ENCODE results near the gene SH3RF3. TPM values are rescaled to one million over a fixed set of nuclear protein-coding genes. Genes with fewer than 3 reads are reported as not detected.

Gene SH3RF3
- total RNA-seq, 1 experiment from 2014 or later: 1.0 TPM

DNA sequence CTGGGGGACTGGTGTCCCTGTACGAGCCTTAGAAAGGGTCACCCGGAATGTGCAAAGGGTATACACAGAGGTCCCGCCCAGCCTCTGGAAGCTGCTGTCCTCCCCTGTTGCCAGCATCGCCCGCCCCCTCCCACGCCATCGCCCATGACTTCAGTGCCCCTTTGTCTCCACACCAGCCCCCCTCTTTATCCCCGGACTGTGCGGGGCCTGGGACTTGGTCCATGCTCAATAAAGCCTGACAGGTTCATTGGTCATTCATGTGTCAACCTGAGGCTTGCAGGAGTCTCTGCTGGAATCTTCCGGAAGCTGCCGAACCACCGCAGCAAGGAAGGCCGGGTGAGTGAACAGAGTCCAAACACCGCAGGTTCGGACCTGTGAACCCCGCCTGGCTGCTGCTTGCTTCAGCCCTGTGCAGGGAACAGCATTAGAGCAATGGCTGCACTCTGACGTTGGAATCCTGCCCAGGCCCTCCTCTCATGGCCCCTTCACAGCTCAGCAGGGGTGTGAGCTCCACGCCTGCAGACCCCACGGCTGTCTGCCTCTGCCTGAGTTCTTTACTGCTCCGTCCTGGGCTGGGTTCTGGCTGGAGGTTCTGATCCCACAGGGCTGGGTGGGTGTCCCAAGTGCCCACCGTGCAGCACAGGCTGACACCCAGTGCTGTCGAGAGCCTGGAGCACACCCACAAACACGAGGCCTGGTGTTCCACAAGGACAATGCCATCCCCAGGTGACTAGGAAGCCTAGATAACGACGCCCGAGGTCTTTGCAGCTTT lies 388.3 kb downstream of the SH3RF3 start:
- ATAC-seq: no peak
- TF ChIP-seq, protein P1, sequence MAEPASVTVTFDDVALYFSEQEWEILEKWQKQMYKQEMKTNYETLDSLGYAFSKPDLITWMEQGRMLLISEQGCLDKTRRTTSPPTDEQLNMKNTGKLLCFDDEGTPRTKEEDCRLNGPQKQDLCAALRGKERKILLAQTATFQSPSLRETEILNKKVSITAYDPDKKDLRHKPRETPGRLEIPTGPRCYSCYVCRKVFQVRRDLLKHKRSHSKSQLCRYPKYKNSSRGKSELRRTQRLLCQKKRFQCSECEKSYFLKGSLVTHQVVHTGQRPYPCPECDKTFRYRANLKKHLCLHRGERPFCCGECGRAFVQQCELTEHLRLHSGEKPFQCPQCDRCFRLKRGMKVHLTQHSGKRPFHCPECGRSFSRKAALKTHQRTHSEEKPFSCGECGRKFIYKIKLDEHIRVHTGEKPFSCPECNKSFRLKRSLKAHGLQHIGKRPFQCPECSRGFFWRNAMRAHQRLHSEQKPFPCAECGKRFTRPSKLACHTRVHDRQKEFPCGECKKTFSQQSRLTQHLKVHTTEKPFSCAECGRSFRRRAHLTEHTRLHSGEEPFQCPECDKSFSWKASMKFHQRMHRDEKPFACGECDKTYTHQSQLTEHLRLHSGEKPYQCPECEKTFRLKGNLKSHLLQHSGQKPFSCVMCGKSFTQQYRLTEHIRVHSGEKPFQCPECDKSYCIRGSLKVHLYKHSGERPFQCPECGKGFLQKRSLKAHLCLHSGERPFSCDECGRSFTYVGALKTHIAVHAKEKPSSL (CRISPR knock-in tag; conservative IDR thresholded peaks at IDR 0.05): no peak
- TF ChIP-seq NFE2L1 (CRISPR knock-in tag; IDR thresholded peaks at IDR 0.05): no peak
- no peak for TF ChIP-seq ZNF423 (CRISPR knock-in tag; IDR thresholded peaks at IDR 0.05)
- no peak for TF ChIP-seq CBFB (CRISPR knock-in tag; IDR thresholded peaks at IDR 0.05; ENCODE audit: low read depth)
- TF ChIP-seq, protein P2, sequence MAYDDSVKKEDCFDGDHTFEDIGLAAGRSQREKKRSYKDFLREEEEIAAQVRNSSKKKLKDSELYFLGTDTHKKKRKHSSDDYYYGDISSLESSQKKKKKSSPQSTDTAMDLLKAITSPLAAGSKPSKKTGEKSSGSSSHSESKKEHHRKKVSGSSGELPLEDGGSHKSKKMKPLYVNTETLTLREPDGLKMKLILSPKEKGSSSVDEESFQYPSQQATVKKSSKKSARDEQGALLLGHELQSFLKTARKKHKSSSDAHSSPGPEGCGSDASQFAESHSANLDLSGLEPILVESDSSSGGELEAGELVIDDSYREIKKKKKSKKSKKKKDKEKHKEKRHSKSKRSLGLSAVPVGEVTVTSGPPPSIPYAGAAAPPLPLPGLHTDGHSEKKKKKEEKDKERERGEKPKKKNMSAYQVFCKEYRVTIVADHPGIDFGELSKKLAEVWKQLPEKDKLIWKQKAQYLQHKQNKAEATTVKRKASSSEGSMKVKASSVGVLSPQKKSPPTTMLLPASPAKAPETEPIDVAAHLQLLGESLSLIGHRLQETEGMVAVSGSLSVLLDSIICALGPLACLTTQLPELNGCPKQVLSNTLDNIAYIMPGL (CRISPR knock-in tag; IDR thresholded peaks at IDR 0.05): no peak
- no peak for TF ChIP-seq ZNF396 (CRISPR knock-in tag; IDR thresholded peaks at IDR 0.05; ENCODE audit: borderline replicate concordance)
- TF ChIP-seq ESRRA (CRISPR knock-in tag; IDR thresholded peaks at IDR 0.05; ENCODE audit: borderline replicate concordance): no peak
- ChIA-PET POLR2A (no interaction called here), CTCF (interaction anchor here (1.0 to 2.5 kb wide), 5 partner anchors 18 to 219 kb away, joined by 3 to 14 read pairs (median 4); no protein-coding TSS in a partner anchor)
- DNase-seq (ENCODE audit: low spot score): no peak
- no peak overlapping the region for H3K4me3 Mint-ChIP-seq
- H3K36me3 Mint-ChIP-seq: no peaks in the 10 kb centered on the region
- H3K27ac Mint-ChIP-seq: no peak overlapping the region
- peaks cover 3% of the 10 kb centered on the region; the same call in 1 of the 2 replicates for H3K4me1 Mint-ChIP-seq
- no peaks in the 10 kb centered on the region for H3K27me3 Mint-ChIP-seq (ENCODE audit: low read depth)
- H3K9me3 Mint-ChIP-seq: no peaks in the 10 kb centered on the region

DNA sequence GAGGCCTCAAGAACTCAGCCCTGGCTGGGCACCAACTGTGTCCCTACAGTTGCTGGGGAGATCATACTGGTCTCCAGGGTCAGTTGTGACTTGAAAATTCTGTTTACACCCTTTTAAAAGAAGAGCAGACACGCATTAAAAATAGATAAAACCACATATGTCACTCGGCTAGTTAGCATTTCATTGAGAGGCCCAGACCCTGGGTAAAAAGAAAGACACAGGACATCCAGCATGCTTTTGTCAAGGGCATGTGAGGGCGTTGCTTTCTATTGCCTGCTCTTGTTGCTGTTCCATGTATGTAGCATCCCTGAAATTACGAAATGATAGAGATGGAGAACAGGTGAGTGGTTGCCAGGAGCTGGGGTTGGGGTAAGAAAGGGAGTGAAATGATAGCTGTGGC lies 390.5 kb downstream of the SH3RF3 start:
- ChIA-PET CTCF (no interaction called here), POLR2A (no interaction called here)
- Mint-ChIP-seq H3K4me3 (no peak overlapping the region), H3K36me3 (no peaks in the 10 kb centered on the region), H3K27ac (no peak overlapping the region), H3K9me3 (no peaks in the 10 kb centered on the region), H3K27me3 (ENCODE audit: low read depth) (no peaks in the 10 kb centered on the region), H3K4me1 (peaks cover 3% of the 10 kb centered on the region; the same call in 1 of the 2 replicates)
- TF ChIP-seq, protein P3, sequence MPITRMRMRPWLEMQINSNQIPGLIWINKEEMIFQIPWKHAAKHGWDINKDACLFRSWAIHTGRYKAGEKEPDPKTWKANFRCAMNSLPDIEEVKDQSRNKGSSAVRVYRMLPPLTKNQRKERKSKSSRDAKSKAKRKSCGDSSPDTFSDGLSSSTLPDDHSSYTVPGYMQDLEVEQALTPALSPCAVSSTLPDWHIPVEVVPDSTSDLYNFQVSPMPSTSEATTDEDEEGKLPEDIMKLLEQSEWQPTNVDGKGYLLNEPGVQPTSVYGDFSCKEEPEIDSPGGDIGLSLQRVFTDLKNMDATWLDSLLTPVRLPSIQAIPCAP (CRISPR knock-in tag; IDR thresholded peaks at IDR 0.05): no peak
- TF ChIP-seq, protein P4, sequence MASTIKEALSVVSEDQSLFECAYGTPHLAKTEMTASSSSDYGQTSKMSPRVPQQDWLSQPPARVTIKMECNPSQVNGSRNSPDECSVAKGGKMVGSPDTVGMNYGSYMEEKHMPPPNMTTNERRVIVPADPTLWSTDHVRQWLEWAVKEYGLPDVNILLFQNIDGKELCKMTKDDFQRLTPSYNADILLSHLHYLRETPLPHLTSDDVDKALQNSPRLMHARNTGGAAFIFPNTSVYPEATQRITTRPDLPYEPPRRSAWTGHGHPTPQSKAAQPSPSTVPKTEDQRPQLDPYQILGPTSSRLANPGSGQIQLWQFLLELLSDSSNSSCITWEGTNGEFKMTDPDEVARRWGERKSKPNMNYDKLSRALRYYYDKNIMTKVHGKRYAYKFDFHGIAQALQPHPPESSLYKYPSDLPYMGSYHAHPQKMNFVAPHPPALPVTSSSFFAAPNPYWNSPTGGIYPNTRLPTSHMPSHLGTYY (CRISPR knock-in tag; IDR thresholded peaks at IDR 0.05): no peak
- TF ChIP-seq NFYB (CRISPR knock-in tag; conservative IDR thresholded peaks at IDR 0.05; ENCODE audit: low read depth): no peak
- TF ChIP-seq, protein P1 (CRISPR knock-in tag; conservative IDR thresholded peaks at IDR 0.05): no peak
- TF ChIP-seq, protein P5, sequence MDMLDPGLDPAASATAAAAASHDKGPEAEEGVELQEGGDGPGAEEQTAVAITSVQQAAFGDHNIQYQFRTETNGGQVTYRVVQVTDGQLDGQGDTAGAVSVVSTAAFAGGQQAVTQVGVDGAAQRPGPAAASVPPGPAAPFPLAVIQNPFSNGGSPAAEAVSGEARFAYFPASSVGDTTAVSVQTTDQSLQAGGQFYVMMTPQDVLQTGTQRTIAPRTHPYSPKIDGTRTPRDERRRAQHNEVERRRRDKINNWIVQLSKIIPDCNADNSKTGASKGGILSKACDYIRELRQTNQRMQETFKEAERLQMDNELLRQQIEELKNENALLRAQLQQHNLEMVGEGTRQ (CRISPR knock-in tag; IDR thresholded peaks at IDR 0.05): no peak
- TF ChIP-seq ZNF423 (CRISPR knock-in tag; IDR thresholded peaks at IDR 0.05): no peak
- no peak for TF ChIP-seq TCF7 (CRISPR knock-in tag; IDR thresholded peaks at IDR 0.05; ENCODE audit: low read depth)
- no peak for TF ChIP-seq CBFB (CRISPR knock-in tag; IDR thresholded peaks at IDR 0.05; ENCODE audit: low read depth)
- TF ChIP-seq, protein P6, sequence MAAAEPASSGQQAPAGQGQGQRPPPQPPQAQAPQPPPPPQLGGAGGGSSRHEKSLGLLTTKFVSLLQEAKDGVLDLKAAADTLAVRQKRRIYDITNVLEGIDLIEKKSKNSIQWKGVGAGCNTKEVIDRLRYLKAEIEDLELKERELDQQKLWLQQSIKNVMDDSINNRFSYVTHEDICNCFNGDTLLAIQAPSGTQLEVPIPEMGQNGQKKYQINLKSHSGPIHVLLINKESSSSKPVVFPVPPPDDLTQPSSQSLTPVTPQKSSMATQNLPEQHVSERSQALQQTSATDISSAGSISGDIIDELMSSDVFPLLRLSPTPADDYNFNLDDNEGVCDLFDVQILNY (CRISPR knock-in tag; IDR thresholded peaks at IDR 0.05): no peak
- no peak for TF ChIP-seq FOXP1 (CRISPR knock-in tag; IDR thresholded peaks at IDR 0.05; ENCODE audit: borderline replicate concordance)
- no peak for TF ChIP-seq KAT7 (CRISPR knock-in tag; IDR thresholded peaks at IDR 0.05; ENCODE audit: borderline replicate concordance)
- TF ChIP-seq, protein P7, sequence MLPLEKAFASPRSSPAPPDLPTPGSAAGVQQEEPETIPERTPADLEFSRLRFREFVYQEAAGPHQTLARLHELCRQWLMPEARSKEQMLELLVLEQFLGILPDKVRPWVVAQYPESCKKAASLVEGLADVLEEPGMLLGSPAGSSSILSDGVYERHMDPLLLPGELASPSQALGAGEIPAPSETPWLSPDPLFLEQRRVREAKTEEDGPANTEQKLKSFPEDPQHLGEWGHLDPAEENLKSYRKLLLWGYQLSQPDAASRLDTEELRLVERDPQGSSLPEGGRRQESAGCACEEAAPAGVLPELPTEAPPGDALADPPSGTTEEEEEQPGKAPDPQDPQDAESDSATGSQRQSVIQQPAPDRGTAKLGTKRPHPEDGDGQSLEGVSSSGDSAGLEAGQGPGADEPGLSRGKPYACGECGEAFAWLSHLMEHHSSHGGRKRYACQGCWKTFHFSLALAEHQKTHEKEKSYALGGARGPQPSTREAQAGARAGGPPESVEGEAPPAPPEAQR (CRISPR knock-in tag; IDR thresholded peaks at IDR 0.05): no peak
- TF ChIP-seq RELA (CRISPR knock-in tag; IDR thresholded peaks at IDR 0.05; ENCODE audit: borderline replicate concordance): no peak
- TF ChIP-seq PRRX2 (CRISPR knock-in tag; IDR thresholded peaks at IDR 0.05): no peak
- no peak for TF ChIP-seq ELF4 (CRISPR knock-in tag; IDR thresholded peaks at IDR 0.05; ENCODE audit: low read depth)
- no peak for TF ChIP-seq ZNF317 (CRISPR knock-in tag; IDR thresholded peaks at IDR 0.05; ENCODE audit: borderline replicate concordance, low read depth)
- DNase-seq (ENCODE audit: low spot score): no peak
- ATAC-seq: no peak

Data from WTC11 (cell line).